Measurements from ENCODE around the gene CDK5R1.
"Not testable (repeated sequence)": the region's sequence is repeated elsewhere in the genome, so short reads cannot be mapped to it uniquely, and the experiment has no call there.

The CDK5R1 gene

GRCh38 chr17:32519228-32520103, 32.7 kb downstream of the CDK5R1 start:
- DNase-seq: peak; percentile 71

- no peak for DNase-seq
These were observed 33.4 kb downstream of the CDK5R1 start for GRCh38 chr17:32520104-32520701.

GRCh38 chr17:32520737-32521404, 34.1 kb downstream of the CDK5R1 start:
- DNase-seq: no peak

GRCh38 chr17:32523017-32523680, 36.4 kb downstream of the CDK5R1 start:
- DNase-seq: no peak

GRCh38 chr17:32523827-32524552, 37.2 kb downstream of the CDK5R1 start:
- no peak for DNase-seq

- DNase-seq: not testable (repeated sequence)
These were observed 37.7 kb downstream of the CDK5R1 start for GRCh38 chr17:32524553-32524880.

- no peak for DNase-seq
These were observed 38.3 kb downstream of the CDK5R1 start for GRCh38 chr17:32525122-32525521.

- DNase-seq: no peak
These were observed 40.4 kb downstream of the CDK5R1 start for GRCh38 chr17:32527146-32527545.

GRCh38 chr17:32528825-32529224, 42.0 kb downstream of the CDK5R1 start:
- no peak for DNase-seq

- DNase-seq: no peak
These were observed 42.8 kb downstream of the CDK5R1 start for GRCh38 chr17:32529604-32530003.

- DNase-seq: no peak
These were observed 46.5 kb downstream of the CDK5R1 start for GRCh38 chr17:32533296-32533695.

- DNase-seq: no peak
These were observed 50.2 kb downstream of the CDK5R1 start for GRCh38 chr17:32536736-32537643.
